ENCODE data around the gene SPTBN1. TPM values are rescaled to one million over a fixed set of nuclear protein-coding genes. Genes with fewer than 3 reads are reported as not detected.

SPTBN1 gene
- total and polyA plus RNA-seq, 8 donors, result 28.7 to 475 (median 193) TPM

GRCh38 chr2:54476852-54477251 lies 20.7 kb downstream of the SPTBN1 start:
- WGBS, 5 donors, result 28 to 45% (median 33%) methylated on average over 2 of the region's 2 CpGs
- Histone ChIP-seq H3K27ac (peak overlapping the region in 2 of 5 donors; percentile 12 to 52), H3K9me3 (no peaks in the 10 kb centered on the region), H3K27me3 (no peaks in the 10 kb centered on the region), H3K4me3 (no peak overlapping the region), H3K36me3 (no peaks in the 10 kb centered on the region), H3K4me1 (peaks cover 12 to 97% (median 51%) of the 10 kb centered on the region in 4 donors)
- no peak for TF ChIP-seq POLR2AphosphoS5 (IDR thresholded peaks at IDR 0.05)
- no peak for DNase-seq
- intact Hi-C loops (cut with DNase I; ENCODE audit: low total_unique reads), result no loop called here

GRCh38 chr2:54477896-54478295 lies 21.8 kb downstream of the SPTBN1 start:
- H3K27me3 ChIP-seq, result no peaks in the 10 kb centered on the region
- H3K4me1 ChIP-seq, result peaks cover 22 to 98% (median 56%) of the 10 kb centered on the region in 4 donors
- TF ChIP-seq CTCF (IDR thresholded peaks at IDR 0.05) (no peak), EP300 (IDR thresholded peaks at IDR 0.05) (no peak), POLR2A (IDR thresholded peaks at IDR 0.05) (no peak), POLR2AphosphoS5 (IDR thresholded peaks at IDR 0.05) (no peak)
- H3K9me3 ChIP-seq, result no peaks in the 10 kb centered on the region
- no peak overlapping the region for H3K4me3 ChIP-seq
- DNase-seq, result no peak
- H3K27ac ChIP-seq, result peak overlapping the region in 4 of 5 donors; percentile 23 to 52 (median 36)
- WGBS, 5 donors, result 83 to 98% (median 93%) methylated on average over 4 of the region's 4 CpGs
- intact Hi-C loops (cut with DNase I; ENCODE audit: low total_unique reads), result no loop called here
- H3K36me3 ChIP-seq, result no peaks in the 10 kb centered on the region

GRCh38 chr2:54478899-54479298 lies 22.8 kb downstream of the SPTBN1 start:
- Histone ChIP-seq H3K9me3 (no peaks in the 10 kb centered on the region), H3K4me1 (peaks cover 31 to 98% (median 62%) of the 10 kb centered on the region in 4 donors), H3K36me3 (no peaks in the 10 kb centered on the region), H3K4me3 (no peak overlapping the region), H3K27me3 (no peaks in the 10 kb centered on the region), H3K27ac (peak overlapping the region in 3 of 5 donors; percentile 33 to 56 (median 40))
- WGBS, 5 donors, result 54 to 84% (median 79%) methylated on average over 1 of the region's 1 CpG
- intact Hi-C loops (cut with DNase I; ENCODE audit: low total_unique reads), result no loop called here
- no peak for TF ChIP-seq EP300 (IDR thresholded peaks at IDR 0.05)
- no peak for DNase-seq

- 29 to 58% (median 50%) methylated on average over 2 of the region's 2 CpGs for WGBS, 5 donors
- Histone ChIP-seq H3K4me3 (no peak overlapping the region), H3K27ac (peak overlapping the region in 4 of 5 donors; percentile 33 to 56 (median 48)), H3K36me3 (no peaks in the 10 kb centered on the region), H3K4me1 (peaks cover 31 to 99% (median 67%) of the 10 kb centered on the region in 4 donors), H3K27me3 (no peaks in the 10 kb centered on the region), H3K9me3 (no peaks in the 10 kb centered on the region)
- intact Hi-C loops (cut with DNase I; ENCODE audit: low total_unique reads), result no loop called here
- TF ChIP-seq EP300 (IDR thresholded peaks at IDR 0.05) (no peak), POLR2AphosphoS5 (IDR thresholded peaks at IDR 0.05) (peak in 1 of 3 donors; percentile 37)
- no peak for DNase-seq
Observed at GRCh38 chr2:54479424-54479823, 23.3 kb downstream of the SPTBN1 start.

- peaks cover 31 to 94% (median 68%) of the 10 kb centered on the region in 4 donors for H3K4me1 ChIP-seq
- H3K9me3 ChIP-seq, result no peaks in the 10 kb centered on the region
- WGBS, 5 donors, result 28 to 56% (median 39%) methylated on average over 2 of the region's 2 CpGs
- H3K27ac ChIP-seq, result peak overlapping the region in 3 of 5 donors; percentile 3 to 56 (median 40)
- DNase-seq, result no peak
- TF ChIP-seq EP300 (IDR thresholded peaks at IDR 0.05) (no peak), POLR2AphosphoS5 (IDR thresholded peaks at IDR 0.05) (no peak), CTCF (IDR thresholded peaks at IDR 0.05) (no peak), POLR2A (IDR thresholded peaks at IDR 0.05) (no peak)
- intact Hi-C loops (cut with DNase I; ENCODE audit: low total_unique reads), result no loop called here
- no peak overlapping the region for H3K4me3 ChIP-seq
- H3K36me3 ChIP-seq, result no peaks in the 10 kb centered on the region
- H3K27me3 ChIP-seq, result no peaks in the 10 kb centered on the region
Observed at GRCh38 chr2:54480025-54480424, 23.9 kb downstream of the SPTBN1 start.

GRCh38 chr2:54481686-54482085 lies 25.6 kb downstream of the SPTBN1 start:
- WGBS, 5 donors, result 56 to 77% (median 63%) methylated on average over 3 of the region's 3 CpGs
- H3K4me1 ChIP-seq, result peaks cover 31 to 78% (median 59%) of the 10 kb centered on the region in 4 donors
- TF ChIP-seq CTCF (IDR thresholded peaks at IDR 0.05), result no peak
- TF ChIP-seq POLR2A (IDR thresholded peaks at IDR 0.05), result no peak
- no peak for TF ChIP-seq EP300 (IDR thresholded peaks at IDR 0.05)
- intact Hi-C loops (cut with DNase I; ENCODE audit: low total_unique reads), result no loop called here
- no peak overlapping the region for H3K4me3 ChIP-seq
- H3K27me3 ChIP-seq, result no peaks in the 10 kb centered on the region
- DNase-seq, result no peak
- no peaks in the 10 kb centered on the region for H3K9me3 ChIP-seq
- peak overlapping the region in 3 of 5 donors; percentile 57 to 68 (median 62) for H3K27ac ChIP-seq
- no peaks in the 10 kb centered on the region for H3K36me3 ChIP-seq

Data from stomach (tissue), 9 donors.